ENCODE results near the gene PCDH9.

PCDH9 gene

DNA sequence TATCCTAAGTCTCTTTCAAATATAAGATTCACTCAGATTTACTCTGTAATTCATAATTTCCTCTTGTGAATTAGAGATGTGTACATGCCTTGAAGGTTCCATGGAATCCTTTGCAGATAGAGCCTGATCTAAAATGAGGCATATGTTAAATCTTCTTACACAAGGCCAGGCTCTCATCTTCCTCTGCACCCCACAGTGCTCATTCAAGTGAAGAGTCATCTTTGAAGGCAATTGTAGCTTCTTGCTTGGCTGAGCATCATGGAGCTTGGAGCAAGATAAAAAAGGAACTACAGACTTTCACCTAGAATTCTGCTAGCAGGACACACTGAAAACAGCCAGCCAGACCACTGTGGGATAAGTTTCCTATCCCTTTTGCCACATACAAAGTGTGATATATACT, 566.4 kb downstream of the PCDH9 start:
- no peak overlapping the region for H3K4me3 ChIP-seq (ENCODE audit: low read depth, low read length)
- DNase-seq (ENCODE audit: low read depth, low spot score) = no peak
- ChIA-PET POLR2A (no interaction called here), CTCF (no interaction called here)
- TF ChIP-seq, protein P1, sequence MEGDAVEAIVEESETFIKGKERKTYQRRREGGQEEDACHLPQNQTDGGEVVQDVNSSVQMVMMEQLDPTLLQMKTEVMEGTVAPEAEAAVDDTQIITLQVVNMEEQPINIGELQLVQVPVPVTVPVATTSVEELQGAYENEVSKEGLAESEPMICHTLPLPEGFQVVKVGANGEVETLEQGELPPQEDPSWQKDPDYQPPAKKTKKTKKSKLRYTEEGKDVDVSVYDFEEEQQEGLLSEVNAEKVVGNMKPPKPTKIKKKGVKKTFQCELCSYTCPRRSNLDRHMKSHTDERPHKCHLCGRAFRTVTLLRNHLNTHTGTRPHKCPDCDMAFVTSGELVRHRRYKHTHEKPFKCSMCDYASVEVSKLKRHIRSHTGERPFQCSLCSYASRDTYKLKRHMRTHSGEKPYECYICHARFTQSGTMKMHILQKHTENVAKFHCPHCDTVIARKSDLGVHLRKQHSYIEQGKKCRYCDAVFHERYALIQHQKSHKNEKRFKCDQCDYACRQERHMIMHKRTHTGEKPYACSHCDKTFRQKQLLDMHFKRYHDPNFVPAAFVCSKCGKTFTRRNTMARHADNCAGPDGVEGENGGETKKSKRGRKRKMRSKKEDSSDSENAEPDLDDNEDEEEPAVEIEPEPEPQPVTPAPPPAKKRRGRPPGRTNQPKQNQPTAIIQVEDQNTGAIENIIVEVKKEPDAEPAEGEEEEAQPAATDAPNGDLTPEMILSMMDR (IDR thresholded peaks at IDR 0.05; ENCODE audit: insufficient read depth, low read length, missing control alignments) = no peak

DNA sequence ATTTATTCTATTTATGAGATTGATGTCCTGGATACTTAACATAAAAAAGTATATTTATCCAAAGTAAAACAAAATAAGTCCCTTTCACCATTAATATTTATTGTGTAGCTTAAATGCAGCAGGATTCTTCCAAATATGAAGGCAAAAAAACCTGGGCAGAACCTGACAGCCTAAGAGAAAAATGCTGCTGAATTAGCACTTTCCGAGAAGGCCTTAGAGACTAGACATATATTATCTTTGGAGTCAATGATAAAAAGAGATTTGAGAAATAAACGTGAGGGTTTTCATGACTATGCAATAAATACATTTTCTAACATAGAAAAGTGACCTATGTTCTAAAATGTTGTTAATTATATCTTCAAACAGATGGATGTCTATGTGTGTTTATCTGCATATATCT, 566.9 kb downstream of the PCDH9 start:
- CTCF ChIA-PET = no interaction called here
- TF ChIP-seq, protein P1 (IDR thresholded peaks at IDR 0.05; ENCODE audit: insufficient read depth, low read length, missing control alignments) = no peak
- POLR2A ChIA-PET = no interaction called here
- H3K4me3 ChIP-seq (ENCODE audit: low read depth, low read length) = no peak overlapping the region
- DNase-seq (ENCODE audit: low read depth, low spot score) = no peak

DNA sequence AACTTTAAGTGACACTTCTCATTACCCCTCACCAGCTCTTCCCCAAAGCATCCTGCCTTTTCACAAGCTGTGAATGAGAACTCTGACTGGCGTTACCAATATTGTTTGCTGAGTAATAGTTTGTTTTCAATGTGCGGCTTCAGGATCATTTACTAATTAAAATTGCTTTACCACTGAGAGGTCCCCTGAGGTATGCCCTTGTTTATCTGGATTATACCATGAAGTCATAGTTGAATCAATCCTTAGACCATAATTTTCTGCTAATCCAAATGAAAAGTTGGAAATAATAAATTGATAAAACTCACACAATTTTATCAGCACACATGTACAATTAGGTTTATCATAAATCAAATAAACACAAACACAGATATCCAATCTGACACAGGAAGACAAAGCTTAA, 568.8 kb downstream of the PCDH9 start:
- TF ChIP-seq, protein P1 (IDR thresholded peaks at IDR 0.05; ENCODE audit: insufficient read depth, low read length, missing control alignments) = no peak
- no peak for DNase-seq (ENCODE audit: low read depth, low spot score)
- ChIA-PET POLR2A (no interaction called here), CTCF (interaction anchor here (0.9 kb wide), 1 partner anchor 42 kb away, joined by 3 read pairs; no protein-coding TSS in a partner anchor)
- H3K4me3 ChIP-seq (ENCODE audit: low read depth, low read length) = no peak overlapping the region

DNA sequence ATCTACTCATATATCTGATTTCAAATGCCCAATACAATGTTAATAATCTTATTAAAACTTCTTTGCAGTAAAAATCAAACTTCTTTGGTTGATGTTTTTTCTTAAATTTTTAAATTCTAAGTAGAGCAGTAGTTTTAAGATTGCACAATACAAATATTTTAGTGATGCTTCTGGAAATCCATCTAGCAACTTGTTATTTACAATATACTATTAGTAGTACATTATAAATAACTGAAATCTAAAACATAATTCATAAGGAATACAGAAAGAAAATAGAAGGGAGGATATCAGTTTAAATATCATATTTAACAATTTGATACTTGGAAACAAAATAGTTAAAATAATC, 569.7 kb downstream of the PCDH9 start:
- ChIA-PET POLR2A (no interaction called here), CTCF (no interaction called here)
- TF ChIP-seq, protein P1 (IDR thresholded peaks at IDR 0.05; ENCODE audit: insufficient read depth, low read length, missing control alignments) = no peak
- no peak for DNase-seq (ENCODE audit: low read depth, low spot score)
- H3K4me3 ChIP-seq (ENCODE audit: low read depth, low read length) = no peak overlapping the region

DNA sequence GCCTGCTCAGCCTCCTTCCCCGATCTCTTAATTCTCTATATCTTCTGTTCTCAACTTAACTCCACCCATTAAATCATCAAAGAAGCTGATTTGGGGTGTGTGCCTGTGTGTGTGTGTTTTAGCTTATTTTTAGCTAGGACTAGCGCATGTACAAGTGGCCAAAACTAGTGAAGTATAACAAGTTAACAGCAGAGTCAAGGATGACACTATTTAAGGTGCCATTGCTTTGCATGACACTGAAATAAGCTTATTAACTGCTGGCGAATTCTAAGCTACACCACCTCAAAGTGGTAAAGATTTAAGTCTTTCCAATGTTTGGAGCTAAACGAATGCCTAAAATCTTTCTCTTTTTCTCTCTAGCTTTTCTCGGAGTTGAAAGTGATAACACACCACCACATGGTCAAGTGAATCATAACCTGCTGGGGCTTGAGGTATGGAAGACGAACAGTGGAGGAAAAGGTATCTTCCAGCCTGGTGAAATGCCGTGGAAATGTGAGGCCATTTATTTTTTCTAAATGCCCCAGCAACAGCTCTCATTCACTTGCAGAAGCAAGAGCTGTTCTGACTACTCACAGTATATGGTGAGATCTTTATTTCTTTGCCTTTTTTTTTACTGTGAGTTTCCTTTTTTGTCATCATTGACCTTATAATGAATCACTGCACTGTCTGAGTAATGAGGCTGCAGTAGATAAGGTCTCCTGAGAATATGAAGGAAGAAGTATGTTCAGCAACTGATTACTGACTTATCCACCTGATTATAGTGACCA, 570.3 kb downstream of the PCDH9 start:
- TF ChIP-seq, protein P1 (IDR thresholded peaks at IDR 0.05; ENCODE audit: insufficient read depth, low read length, missing control alignments) = no peak
- POLR2A ChIA-PET = no interaction called here
- no peak overlapping the region for H3K4me3 ChIP-seq (ENCODE audit: low read depth, low read length)
- DNase-seq (ENCODE audit: low read depth, low spot score) = no peak
- CTCF ChIA-PET = no interaction called here

DNA sequence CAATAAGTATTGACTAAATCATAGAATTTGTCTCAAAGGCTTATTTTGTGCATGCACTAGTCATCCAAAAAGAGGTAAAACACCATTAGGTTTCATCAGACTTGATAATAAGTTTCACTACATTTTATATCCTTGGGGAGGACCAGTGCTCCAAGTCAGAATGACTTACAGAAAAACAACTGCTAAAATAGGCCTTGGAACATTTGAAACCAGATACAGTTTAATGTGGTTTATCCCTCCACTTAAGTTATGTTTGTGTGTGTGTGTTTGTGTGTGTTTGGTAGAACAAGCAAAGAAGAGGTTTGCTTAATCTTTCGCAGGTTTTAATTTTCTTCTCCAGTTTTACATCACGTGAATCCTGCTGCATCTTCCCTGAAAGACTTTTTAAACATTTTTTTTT, 570.9 kb downstream of the PCDH9 start:
- ChIA-PET CTCF (no interaction called here), POLR2A (no interaction called here)
- DNase-seq (ENCODE audit: low read depth, low spot score) = no peak
- H3K4me3 ChIP-seq (ENCODE audit: low read depth, low read length) = no peak overlapping the region
- TF ChIP-seq, protein P1 (IDR thresholded peaks at IDR 0.05; ENCODE audit: insufficient read depth, low read length, missing control alignments) = no peak
